ENCODE results near the gene SUSD4. TPM values are rescaled to one million over a fixed set of nuclear protein-coding genes. Genes with fewer than 3 reads are reported as not detected.
A peak's percentile ranks its signal among the peaks of the same experiment; 100 is the strongest.

The SUSD4 gene
- total and polyA plus RNA-seq, 2 of the 8 experiments (the other 6 are each of a cell fraction or from before 2014, with no cell fraction given), result 3.9 to 5.2 TPM

- no peak overlapping the region for H3K14ac ChIP-seq (ENCODE audit: insufficient read length)
Observed at GRCh38 chr1:223215026-223215425, 148.9 kb downstream of the SUSD4 start.

More at GRCh38 chr1:223215026-223215425, 148.9 kb downstream of the SUSD4 start:
- H2BK15ac ChIP-seq (ENCODE audit: low read length), result no peak overlapping the region
- TF ChIP-seq SP1 (IDR thresholded peaks at IDR 0.05; ENCODE audit: low read depth, low read length), result no peak
- TF ChIP-seq CBX8 (IDR thresholded peaks at IDR 0.05; ENCODE audit: borderline replicate concordance, low read depth, low read length), result no peak
- TF ChIP-seq SUZ12 (IDR thresholded peaks at IDR 0.05; ENCODE audit: low read length), result no peak
- TF ChIP-seq BCL11A (IDR thresholded peaks at IDR 0.05; ENCODE audit: low read depth in 2 of 2, low read length in 2 of 2), result no peak
- no peak for TF ChIP-seq HDAC6 (IDR thresholded peaks at IDR 0.05; ENCODE audit: low read depth, low read length)
- TF ChIP-seq SRF (IDR thresholded peaks at IDR 0.05; ENCODE audit: low read depth, low read length), result no peak
- TF ChIP-seq TCF12 (IDR thresholded peaks at IDR 0.05; ENCODE audit: low read depth, low read length), result no peak
- TF ChIP-seq EZH2 (IDR thresholded peaks at IDR 0.05; ENCODE audit: low read depth, low read length, severe bottlenecking), result no peak
- H3K79me1 ChIP-seq (ENCODE audit: low read depth, low read length), result no peaks in the 10 kb centered on the region
- no peak overlapping the region for H2BK5ac ChIP-seq (ENCODE audit: low read depth, low read length)
- no peak overlapping the region for H2BK120ac ChIP-seq (replicated peaks; ENCODE audit: low read depth, low read length)
- H3K4ac ChIP-seq (replicated peaks; ENCODE audit: insufficient read length, low read depth, low read length), result no peak overlapping the region
- no peak overlapping the region for H2BK12ac ChIP-seq (ENCODE audit: low read depth, low read length)
- no peak overlapping the region for H2AK5ac ChIP-seq (ENCODE audit: low read depth, low read length)
- H3K36me3 ChIP-seq (ENCODE audit: control insufficient read depth in 2 of 4, insufficient read depth in 4 of 4, low read length in 3 of 4), result no peaks in the 10 kb centered on the region
- no peak overlapping the region for H2AFZ ChIP-seq (ENCODE audit: low read length)
- H3K4me3 ChIP-seq (ENCODE audit: extremely low read depth in 1 of 4, insufficient read depth in 2 of 4, low read depth in 3 of 4, low read length in 4 of 4), result no peak overlapping the region
- H3K23me2 ChIP-seq (ENCODE audit: low read depth, low read length), result no peaks in the 10 kb centered on the region
- no peak for FAIRE-seq
- H3K9ac ChIP-seq (replicated peaks in 1 of 4; ENCODE audit: extremely low read depth in 1 of 4, low read depth in 3 of 4, low read length in 3 of 4), result no peak overlapping the region
- H3K56ac ChIP-seq (replicated peaks; ENCODE audit: insufficient read length, low read depth, low read length), result no peak overlapping the region
- no peak overlapping the region for H4K5ac ChIP-seq (ENCODE audit: insufficient read length, low read depth, low read length)
- no peaks in the 10 kb centered on the region for H4K20me1 ChIP-seq (replicated peaks in 1 of 2; ENCODE audit: control insufficient read depth in 1 of 2, insufficient read depth in 2 of 2, low read length in 2 of 2)
- no peak overlapping the region for H2BK20ac ChIP-seq (ENCODE audit: low read length)
- H3K23ac ChIP-seq (ENCODE audit: insufficient read length), result no peak overlapping the region
- CTCF ChIA-PET (ENCODE audit: partially characterized antibody), result interaction anchor here (1.0 to 1.6 kb wide), 3 partner anchors 9 to 64 kb away, joined by 3 to 6 read pairs (median 3); no protein-coding TSS in a partner anchor
- no peaks in the 10 kb centered on the region for H3K4me1 ChIP-seq (replicated peaks in 1 of 4; ENCODE audit: control insufficient read depth in 3 of 4, insufficient read depth in 4 of 4, low read length in 3 of 4)
- H3K27me3 ChIP-seq (replicated peaks in 1 of 4; ENCODE audit: control insufficient read depth in 3 of 4, extremely low read depth in 1 of 4, insufficient read depth in 3 of 4, low read length in 3 of 4), result no peaks in the 10 kb centered on the region
- POLR2A ChIA-PET (ENCODE audit: partially characterized antibody), result no interaction called here
- no peaks in the 10 kb centered on the region for H3K79me2 ChIP-seq (ENCODE audit: control insufficient read depth in 1 of 2, insufficient read depth in 2 of 2, low read length in 2 of 2)
- DNase-seq (ENCODE audit: low read depth in 1 of 2, low spot score in 2 of 2), result peak in 1 of 2 experiments; percentile 23
- no peak overlapping the region; the same call in 1 of the 2 replicates for H4K8ac ChIP-seq (ENCODE audit: extremely low read depth, insufficient read depth, low read length)
- no peak overlapping the region for H4K91ac ChIP-seq (replicated peaks; ENCODE audit: insufficient read length, low read length)
- H3K27ac ChIP-seq (ENCODE audit: low read depth, low read length), result no peak overlapping the region
- peaks cover 12 to 13% of the 10 kb centered on the region in 2 experiments; a peak in 2 of 4 replicates for H3K9me3 ChIP-seq (ENCODE audit: insufficient read depth in 2 of 2, low read depth in 1 of 2, low read length in 1 of 2)
- 88% methylated on average over 6 of the region's 6 CpGs; no CpG with 5 or more reads in 1 of the 2 experiments for WGBS, 2 experiments (ENCODE audit: extremely low coverage in 1 of 2, insufficient coverage in 1 of 2, insufficient read length in 1 of 2, insufficient replicate concordance in 2 of 2, low coverage in 1 of 2, low lambda C conversion rate in 2 of 2, missing lambda C conversion rate in 1 of 2)
- no peak overlapping the region for H3K18ac ChIP-seq (ENCODE audit: extremely low read depth, low read length)
- no peak overlapping the region for H3K4me2 ChIP-seq (ENCODE audit: insufficient read depth in 1 of 2, low read depth in 2 of 2, low read length in 2 of 2)

Data from H1 (cell line).